Measurements from ENCODE around the gene NSD1.

Gene NSD1

DNA sequence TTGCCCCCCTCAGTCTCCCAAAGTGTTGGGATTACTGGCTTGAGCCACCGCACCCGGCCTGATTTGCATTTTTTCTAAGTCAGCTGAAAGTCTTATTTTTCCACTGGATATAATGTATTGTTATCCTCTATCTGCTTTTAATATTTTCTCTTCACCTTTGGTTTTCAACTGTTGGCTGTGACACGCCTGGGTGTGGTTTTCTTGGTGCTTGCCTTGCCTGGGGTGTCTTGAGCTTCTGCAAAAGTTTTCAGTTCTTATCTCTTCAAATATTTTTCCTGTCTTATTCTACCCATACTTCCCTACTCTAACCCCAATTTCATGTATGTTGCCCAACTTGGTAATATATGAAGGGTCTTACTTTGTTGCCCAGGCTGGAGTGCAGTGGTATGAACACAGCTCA is 182.4 kb downstream of the NSD1 start:
- H3K4me3 Mint-ChIP-seq = no peak overlapping the region
- H3K27me3 Mint-ChIP-seq = no peaks in the 10 kb centered on the region
- H3K36me3 Mint-ChIP-seq = no peaks in the 10 kb centered on the region
- H3K4me1 Mint-ChIP-seq = peaks cover 23% of the 10 kb centered on the region
- H3K27ac Mint-ChIP-seq = no peak overlapping the region
- H3K9me3 Mint-ChIP-seq = no peaks in the 10 kb centered on the region

DNA sequence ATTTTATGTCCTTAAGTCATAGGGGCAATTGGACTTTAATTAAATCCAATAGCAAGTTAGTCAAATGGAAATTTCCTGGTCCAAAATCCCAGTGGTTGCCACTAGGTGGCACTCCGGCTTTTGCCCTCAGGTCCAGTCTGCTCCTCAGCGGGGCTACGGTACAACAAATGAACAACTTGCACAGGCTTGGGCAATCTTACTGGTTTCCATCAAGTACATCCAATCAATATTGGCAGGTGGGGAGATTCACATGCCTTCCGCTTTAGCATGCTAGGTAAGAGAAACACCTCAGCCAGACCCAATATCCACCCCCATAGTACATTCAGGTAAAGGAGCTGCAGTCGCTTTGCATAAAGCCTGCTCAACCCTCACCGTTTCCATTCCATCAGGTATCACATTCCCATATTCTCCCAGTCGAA is 184.4 kb downstream of the NSD1 start:
- Mint-ChIP-seq H3K27ac (no peak overlapping the region), H3K9me3 (no peaks in the 10 kb centered on the region), H3K4me3 (no peak overlapping the region), H3K36me3 (no peaks in the 10 kb centered on the region), H3K27me3 (no peaks in the 10 kb centered on the region), H3K4me1 (peaks cover 17% of the 10 kb centered on the region)

DNA sequence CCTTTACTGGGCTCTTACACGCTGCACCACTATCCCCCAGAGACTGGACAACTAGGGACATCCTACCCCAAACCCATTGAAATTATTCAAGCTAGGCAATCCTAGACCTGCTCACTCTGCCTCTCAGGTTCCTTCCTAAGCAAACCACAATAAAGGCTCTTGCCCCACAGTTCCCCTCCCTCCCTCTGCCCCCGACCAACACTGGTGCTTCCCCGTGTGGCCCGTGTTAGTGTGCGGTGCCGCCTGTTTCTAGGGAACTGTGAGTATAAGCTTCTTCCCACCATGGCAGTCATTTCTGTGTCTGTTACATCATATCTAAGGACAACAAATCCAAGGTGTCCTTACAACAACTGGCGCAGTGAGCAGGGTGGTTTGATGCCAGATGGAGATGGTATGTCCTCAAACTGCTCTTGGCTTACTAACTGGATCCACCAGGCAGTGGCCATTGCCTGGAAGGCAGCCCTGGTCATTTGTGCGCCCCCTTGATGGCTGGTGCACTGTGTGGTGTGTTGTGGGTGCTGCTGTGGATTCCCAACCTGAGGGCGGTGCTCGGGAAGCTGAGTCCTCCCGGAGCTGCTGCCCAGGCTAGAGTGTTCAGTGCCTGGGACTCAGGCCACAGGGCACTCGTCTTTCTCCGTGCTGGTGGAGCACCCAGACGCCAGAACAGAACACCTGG is 186.5 kb downstream of the NSD1 start:
- Mint-ChIP-seq H3K4me1 (peaks cover 16% of the 10 kb centered on the region), H3K4me3 (no peak overlapping the region), H3K36me3 (no peaks in the 10 kb centered on the region), H3K9me3 (no peaks in the 10 kb centered on the region), H3K27me3 (no peaks in the 10 kb centered on the region), H3K27ac (no peak overlapping the region)

DNA sequence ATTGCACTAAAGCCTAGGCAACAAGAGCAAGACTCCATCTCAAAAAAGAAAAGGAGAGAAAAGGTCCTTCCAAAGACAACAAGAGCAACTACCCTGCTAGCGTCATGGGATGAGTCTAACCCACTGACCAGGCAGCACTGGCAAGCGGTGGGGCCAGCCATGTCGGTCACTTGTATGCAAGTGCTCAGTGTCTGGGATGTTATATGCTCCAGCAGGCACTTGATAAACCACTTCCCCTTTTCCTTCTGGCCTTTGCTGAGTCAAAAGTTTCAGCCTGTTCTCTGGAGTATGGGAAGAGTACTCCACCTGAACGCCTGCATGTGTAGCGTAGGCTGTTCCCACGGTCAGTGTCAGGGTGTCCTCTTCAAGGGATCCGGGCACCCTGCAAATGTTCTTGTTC is 187.3 kb downstream of the NSD1 start:
- H3K27ac Mint-ChIP-seq = no peak overlapping the region
- H3K9me3 Mint-ChIP-seq = no peaks in the 10 kb centered on the region
- peaks cover 16% of the 10 kb centered on the region for H3K4me1 Mint-ChIP-seq
- no peaks in the 10 kb centered on the region for H3K27me3 Mint-ChIP-seq
- H3K4me3 Mint-ChIP-seq = no peak overlapping the region
- no peaks in the 10 kb centered on the region for H3K36me3 Mint-ChIP-seq

DNA sequence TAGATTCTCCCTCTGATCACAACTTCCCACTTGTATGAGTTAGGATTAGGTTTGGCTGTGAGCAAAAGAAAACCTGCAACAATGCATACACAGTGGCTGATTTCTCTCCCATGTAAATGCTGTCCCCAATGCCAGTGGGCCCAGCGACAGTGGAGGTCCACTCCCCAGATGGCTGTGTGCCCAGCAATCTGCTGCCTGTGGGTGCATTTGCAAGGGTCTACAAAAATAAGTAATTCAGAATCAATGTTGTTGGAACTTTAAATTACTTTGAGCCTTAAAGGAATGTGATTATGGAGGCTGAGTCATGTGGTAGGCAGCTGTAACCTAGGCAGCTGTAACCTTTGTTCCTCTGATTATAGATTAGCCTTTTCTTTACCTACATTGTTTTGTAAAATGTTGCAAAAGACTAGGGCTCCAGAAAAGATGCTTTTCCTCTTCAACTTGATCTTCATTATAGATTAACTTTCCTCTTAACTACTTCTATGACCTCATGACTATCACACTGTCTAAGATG is 192.4 kb downstream of the NSD1 start:
- Mint-ChIP-seq H3K9me3 (no peaks in the 10 kb centered on the region), H3K4me1 (peaks cover 12% of the 10 kb centered on the region), H3K27ac (no peak overlapping the region)

DNA sequence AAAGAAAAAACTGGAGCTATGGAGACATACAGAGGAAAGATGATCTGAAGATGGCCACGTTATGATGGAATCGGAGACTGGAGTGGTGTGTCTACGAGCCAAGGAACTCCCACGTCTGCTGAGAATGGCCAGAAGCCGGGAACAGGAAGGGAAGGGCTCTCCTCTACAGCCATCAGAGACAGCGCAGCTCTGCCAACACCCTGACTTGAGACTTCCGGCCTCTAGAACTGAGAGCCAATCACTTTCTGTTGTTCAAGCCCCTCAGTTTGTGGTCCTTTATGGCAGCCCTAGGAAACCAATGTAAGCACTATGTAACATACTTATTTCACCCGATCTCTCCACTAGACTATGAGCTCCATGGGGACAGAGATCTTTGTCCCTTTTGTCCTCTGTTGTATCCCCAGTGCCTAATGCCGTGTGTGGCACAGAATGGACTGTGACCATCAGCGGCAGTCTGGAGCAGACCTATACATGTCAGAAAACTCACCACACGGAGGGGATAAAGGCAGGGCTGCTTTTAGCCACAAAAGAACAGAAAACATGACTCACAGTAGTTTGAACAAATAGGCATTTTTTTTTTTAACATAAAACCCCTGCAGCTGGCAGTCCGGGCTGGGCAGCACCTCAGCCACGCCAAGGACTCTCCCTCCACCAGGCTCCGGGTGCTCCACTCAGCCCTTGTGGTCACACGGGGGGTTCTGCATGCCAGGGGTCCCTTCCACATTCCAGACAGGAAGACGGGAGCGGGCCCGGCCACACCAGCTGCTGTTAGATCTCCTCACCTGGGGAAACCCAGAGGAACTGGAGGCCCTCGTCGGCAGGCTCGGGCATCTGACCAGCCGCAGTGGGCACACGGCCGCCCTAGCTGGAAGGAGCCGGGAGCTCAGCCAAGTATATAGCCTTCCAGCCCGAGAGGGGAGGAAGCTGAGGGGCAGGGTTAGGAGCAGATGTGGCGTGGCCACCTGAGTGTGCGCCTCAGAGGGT is 194.3 kb downstream of the NSD1 start:
- Mint-ChIP-seq H3K27me3 (no peaks in the 10 kb centered on the region), H3K36me3 (no peaks in the 10 kb centered on the region), H3K4me3 (peak overlapping the region; percentile 23), H3K9me3 (no peaks in the 10 kb centered on the region), H3K27ac (no peak overlapping the region), H3K4me1 (peaks cover 12% of the 10 kb centered on the region)

More for the DNA sequence above, 192.4 kb downstream of the NSD1 start:
- no peaks in the 10 kb centered on the region for H3K27me3 Mint-ChIP-seq
- H3K36me3 Mint-ChIP-seq = no peaks in the 10 kb centered on the region
- no peak overlapping the region for H3K4me3 Mint-ChIP-seq

DNA sequence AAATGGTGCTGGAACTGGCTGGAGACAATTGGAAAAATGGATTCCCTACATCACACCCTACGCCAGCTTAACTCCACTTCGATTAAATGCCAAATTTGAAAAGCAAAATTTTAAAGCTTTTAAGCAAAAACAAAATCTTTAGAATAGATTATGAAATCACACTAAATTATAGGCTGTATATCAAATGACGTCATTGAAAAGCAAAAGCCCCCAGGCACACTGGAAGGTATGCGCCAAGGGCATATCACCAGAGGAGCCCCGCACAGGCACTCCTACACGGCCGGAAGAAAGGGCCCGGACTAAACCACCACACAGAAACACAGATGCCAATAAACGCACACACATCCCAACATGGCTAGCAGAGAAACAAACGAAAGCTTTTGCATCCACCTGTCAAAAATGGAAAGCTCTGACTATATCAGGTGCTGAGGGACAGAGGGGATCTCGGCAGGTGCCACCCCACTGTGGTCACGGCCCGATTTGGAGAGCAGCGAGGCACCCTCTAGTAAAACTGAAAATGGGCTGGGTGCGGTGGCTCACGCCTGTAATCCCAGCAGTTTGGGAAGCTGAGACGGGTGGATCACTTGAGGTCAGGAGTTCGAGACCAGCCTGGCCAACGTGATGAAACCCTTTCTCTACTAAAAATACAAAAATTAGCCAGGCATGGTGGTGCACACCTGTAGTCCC is 195.1 kb downstream of the NSD1 start:
- Mint-ChIP-seq H3K4me1 (peaks cover 12% of the 10 kb centered on the region), H3K4me3 (no peak overlapping the region), H3K9me3 (no peaks in the 10 kb centered on the region), H3K36me3 (peaks cover under 1% of the 10 kb centered on the region), H3K27me3 (no peaks in the 10 kb centered on the region), H3K27ac (no peak overlapping the region)

DNA sequence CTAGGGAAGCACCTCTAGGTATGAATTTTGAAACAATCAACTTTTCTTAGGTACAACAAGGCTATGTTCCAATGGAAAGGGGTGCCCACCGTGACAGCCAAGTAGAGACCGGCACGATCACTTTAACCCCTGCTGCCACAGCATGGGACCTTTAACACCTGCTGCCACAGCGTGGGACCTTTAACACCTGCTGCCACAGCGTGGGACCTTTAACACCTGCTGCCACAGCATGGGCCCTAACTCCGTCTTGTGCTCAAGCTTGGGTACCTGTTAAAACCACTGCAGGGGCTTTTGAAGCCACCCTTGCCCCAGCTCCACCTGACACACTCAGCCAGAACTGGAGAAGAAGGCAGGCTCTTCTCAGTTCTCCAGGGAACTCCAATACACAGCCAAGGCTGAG is 196.3 kb downstream of the NSD1 start:
- peaks cover 3% of the 10 kb centered on the region for H3K36me3 Mint-ChIP-seq
- H3K27me3 Mint-ChIP-seq = no peaks in the 10 kb centered on the region
- H3K27ac Mint-ChIP-seq = no peak overlapping the region
- H3K4me3 Mint-ChIP-seq = no peak overlapping the region
- H3K9me3 Mint-ChIP-seq = no peaks in the 10 kb centered on the region
- peaks cover 12% of the 10 kb centered on the region for H3K4me1 Mint-ChIP-seq

DNA sequence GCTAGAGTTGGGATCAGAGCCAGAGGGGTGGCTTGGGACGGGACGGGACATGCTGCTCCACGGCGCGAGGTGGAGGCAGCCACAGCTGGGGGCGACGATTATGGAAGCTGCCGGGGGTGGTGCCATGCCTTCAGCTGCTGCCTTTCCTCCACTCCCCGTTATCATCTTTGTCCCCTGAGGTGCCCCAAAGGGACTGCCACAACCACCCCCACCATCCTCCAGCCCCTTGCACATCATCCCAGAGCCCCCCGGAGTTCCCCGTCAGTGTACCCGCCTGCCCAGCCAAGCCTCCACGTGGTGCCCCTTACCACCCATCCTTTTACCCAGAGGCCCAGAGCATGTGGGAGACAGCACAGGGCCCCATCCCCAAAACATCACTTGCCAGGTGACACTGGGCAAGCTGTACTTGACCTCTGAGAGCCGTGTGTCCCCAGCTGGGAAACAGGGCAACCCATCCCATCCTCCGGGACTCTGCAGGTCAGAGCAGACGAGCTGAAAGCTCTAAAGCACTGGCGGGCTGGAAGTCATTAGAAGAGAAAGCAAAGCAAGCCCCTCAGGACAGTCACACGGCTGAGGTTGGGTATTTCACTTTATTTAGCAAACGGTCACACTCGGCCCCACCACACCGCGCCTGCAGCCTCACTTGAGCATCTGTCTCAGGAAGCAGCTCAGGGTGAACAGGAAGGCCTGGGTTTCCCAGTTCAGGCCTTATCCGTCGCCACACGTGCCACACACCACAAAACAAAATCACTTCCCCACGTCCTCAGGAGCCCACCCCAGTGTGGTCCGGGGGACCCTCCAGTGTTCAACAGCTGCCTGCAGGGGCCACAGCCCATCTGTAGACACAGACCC is 197.6 kb downstream of the NSD1 start:
- Mint-ChIP-seq H3K4me1 (peaks cover 12% of the 10 kb centered on the region), H3K9me3 (no peaks in the 10 kb centered on the region), H3K27me3 (no peaks in the 10 kb centered on the region), H3K4me3 (no peak overlapping the region), H3K27ac (peak overlapping the region; percentile 17), H3K36me3 (peaks cover 8% of the 10 kb centered on the region)

DNA sequence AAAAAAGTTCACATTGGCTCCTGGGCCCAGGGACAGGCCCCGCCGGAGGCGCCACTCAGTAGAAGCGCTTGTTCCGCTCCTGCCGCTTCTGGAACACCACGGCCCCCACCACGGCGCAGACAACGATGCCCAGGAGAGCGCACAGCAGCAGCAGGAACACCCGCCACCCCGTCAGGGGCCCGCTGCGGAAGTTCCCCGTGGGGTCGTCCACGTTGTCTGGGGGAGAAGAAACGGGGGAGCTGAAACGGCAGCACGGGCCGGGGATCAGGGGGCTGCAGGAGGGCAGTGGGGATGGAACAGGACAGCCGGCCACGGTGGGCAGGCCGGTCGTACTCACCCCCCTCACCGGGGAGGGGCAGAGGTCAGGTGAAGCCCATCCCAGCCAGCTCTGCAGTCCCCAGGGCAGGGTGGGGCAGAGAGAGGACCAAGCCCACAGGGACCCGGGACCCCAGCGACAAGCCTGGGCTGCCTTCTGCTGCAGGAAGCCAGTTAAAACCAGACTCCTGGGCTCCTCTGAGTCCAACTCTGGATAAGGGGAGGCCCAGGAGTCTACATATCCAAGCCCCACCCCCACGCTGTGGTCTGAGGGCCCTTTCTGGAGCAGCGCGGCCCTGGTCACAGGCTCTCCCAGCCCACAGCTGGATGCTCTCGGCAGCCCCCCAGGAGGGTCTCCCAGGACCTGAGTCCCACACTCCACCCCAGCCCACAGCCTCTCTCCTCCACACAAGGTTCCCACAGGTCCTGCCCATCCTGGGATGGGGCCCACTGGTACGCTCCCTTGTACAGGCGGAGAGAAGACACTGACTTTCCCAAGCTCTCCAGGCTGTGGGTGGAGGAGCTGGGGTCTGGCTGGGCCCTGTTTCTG is 198.7 kb downstream of the NSD1 start:
- Mint-ChIP-seq H3K27ac (no peak overlapping the region), H3K4me1 (peaks cover 12% of the 10 kb centered on the region), H3K4me3 (no peak overlapping the region), H3K9me3 (no peaks in the 10 kb centered on the region), H3K27me3 (no peaks in the 10 kb centered on the region), H3K36me3 (peaks cover 10% of the 10 kb centered on the region)

DNA sequence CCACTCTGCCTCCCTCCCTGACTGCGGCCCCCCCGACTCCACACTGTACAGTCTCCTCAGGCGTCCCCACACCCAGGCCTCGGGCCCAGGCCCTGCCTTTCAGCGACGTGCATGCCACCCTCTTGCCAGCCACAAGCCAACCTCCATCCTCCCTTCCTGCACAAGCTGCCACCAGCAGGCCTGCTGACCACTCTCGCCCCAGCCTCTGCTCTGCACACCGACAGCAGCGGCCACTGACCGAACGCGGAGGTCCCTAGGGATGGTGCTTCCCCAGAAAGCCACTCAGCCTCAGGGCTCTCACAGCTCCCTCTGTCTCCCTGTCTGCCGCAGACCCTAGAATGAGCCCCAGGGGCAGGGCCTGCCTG is 199.3 kb downstream of the NSD1 start:
- no peaks in the 10 kb centered on the region for H3K27me3 Mint-ChIP-seq
- peaks cover 12% of the 10 kb centered on the region for H3K36me3 Mint-ChIP-seq
- peaks cover 9% of the 10 kb centered on the region for H3K4me1 Mint-ChIP-seq
- no peaks in the 10 kb centered on the region for H3K9me3 Mint-ChIP-seq
- H3K27ac Mint-ChIP-seq = no peak overlapping the region
- no peak overlapping the region for H3K4me3 Mint-ChIP-seq

DNA sequence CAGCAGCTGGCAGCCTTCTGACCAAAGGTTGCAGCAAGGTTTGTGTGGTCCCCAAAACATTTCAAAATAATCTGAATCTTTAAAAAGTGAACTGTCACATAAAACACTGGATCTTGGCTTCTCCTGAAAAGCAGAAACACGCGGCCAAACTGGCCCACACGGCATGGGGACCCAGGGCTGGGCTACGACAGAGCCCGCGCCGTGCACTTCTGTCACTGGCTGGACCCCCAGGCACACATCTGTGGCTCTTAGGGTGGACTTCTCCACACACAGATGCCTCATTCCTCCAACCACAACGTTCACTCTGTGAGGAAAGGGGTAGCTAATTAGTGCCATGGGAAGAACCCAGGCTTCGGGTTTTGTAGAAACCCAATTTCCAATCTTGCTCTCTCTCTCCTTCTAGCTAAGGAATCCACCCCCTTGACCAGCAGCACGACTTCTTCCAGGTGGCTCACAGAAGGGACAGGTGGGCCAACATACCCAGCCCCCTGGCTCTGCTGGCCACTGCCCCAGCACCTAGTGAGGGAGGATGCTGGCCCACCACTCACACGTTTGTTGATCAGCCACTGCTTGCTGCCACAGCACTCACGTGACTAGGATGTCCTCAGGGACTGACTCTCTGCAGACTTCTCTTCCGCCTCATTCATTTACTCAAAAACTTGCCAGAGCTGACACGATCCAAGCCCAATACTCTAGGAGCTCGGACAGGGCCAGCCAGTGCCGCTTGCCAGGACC is 200.0 kb downstream of the NSD1 start:
- Mint-ChIP-seq H3K4me3 (no peak overlapping the region), H3K4me1 (peaks cover 8% of the 10 kb centered on the region), H3K9me3 (no peaks in the 10 kb centered on the region), H3K27me3 (no peaks in the 10 kb centered on the region), H3K27ac (no peak overlapping the region), H3K36me3 (peaks cover 12% of the 10 kb centered on the region)

DNA sequence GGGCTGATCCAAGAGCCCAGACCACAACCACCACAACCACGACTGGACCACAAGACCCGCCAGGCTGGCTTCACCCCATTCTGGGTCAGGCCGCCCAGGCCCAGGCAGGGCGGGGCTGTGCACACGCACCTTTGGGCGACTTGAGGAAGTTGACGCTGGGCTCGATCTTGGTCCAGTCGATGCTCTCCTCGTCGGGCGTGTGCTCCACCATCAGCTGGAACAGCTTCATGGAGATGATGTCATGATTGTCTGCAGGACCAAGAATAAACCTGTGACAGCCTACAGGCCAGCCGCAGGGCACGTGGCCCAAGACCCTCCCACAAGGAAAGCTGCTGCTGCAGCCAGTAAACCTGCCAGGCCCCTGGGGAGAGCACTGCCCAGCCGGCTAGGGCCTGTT is 200.6 kb downstream of the NSD1 start:
- Mint-ChIP-seq H3K36me3 (peaks cover 12% of the 10 kb centered on the region), H3K9me3 (no peaks in the 10 kb centered on the region), H3K27me3 (no peaks in the 10 kb centered on the region), H3K27ac (no peak overlapping the region), H3K4me3 (no peak overlapping the region), H3K4me1 (peaks cover 13% of the 10 kb centered on the region)

Measured in activated naive CD4-positive, alpha-beta T cell treated with anti-CD3 and anti-CD28 coated beads, Interleukin-2, amount 50 U/mL, for 24 hours (primary cell).